Mesendoderm (in vitro differentiated cells): ENCODE results near the gene APOA4.

Experiments used
- DNase-seq: peaks from one replicate; pipeline ENCODE4 v3.0.0; 2013
- H2AK5ac ChIP-seq: 2 replicates; pipeline ENCODE4 v1.6.1; 2013; ENCODE audit warnings: low read length, inconsistent platforms
- H2BK120ac ChIP-seq: 2 replicates; pipeline ENCODE4 v1.6.1; 2013; ENCODE audit warnings: low read depth, mild to moderate bottlenecking, low read length, moderate library complexity, mixed read lengths
- H2BK15ac ChIP-seq: replicated peaks from 2 replicates; pipeline ENCODE4 v1.6.1; 2013; ENCODE audit warnings: low read depth, mild to moderate bottlenecking, moderate library complexity
- H2BK5ac ChIP-seq: 2 replicates; pipeline ENCODE4 v1.6.1; 2013; ENCODE audit warnings: low read length, inconsistent platforms
- H3K18ac ChIP-seq: 2 replicates; pipeline ENCODE4 v1.6.1; 2013; ENCODE audit warnings: mild to moderate bottlenecking, low read length, mixed read lengths
- H3K23ac ChIP-seq: one replicate; pipeline ENCODE4 v1.6.1; 2013; ENCODE audit warnings: low read length
- H3K27ac ChIP-seq: 2 replicates; pipeline ENCODE4 v1.5.1; 2013; ENCODE audit warnings: low read depth, mild to moderate bottlenecking, inconsistent platforms, low read length, moderate library complexity
- H3K27me3 ChIP-seq: 2 replicates; pipeline ENCODE4 v1.6.1; 2013; ENCODE audit warnings: low read length, control low read depth, mild to moderate bottlenecking, inconsistent platforms; ENCODE audit not compliant: insufficient read depth, poor library complexity
- H3K36me3 ChIP-seq: 2 replicates; pipeline ENCODE4 v1.6.1; 2013; ENCODE audit warnings: low read length, inconsistent platforms; ENCODE audit not compliant: control insufficient read depth, insufficient read depth
- H3K4ac ChIP-seq: one replicate; pipeline ENCODE4 v1.6.1; 2013; ENCODE audit warnings: low read depth, mild to moderate bottlenecking, low read length, moderate library complexity
- H3K4me1 ChIP-seq: 2 replicates; pipeline ENCODE4 v1.6.1; 2013; ENCODE audit warnings: low read depth, low read length, inconsistent platforms; ENCODE audit not compliant: control insufficient read depth
- H3K4me2 ChIP-seq: 2 replicates; pipeline ENCODE4 v1.6.1; 2013; ENCODE audit warnings: low read length
- H3K4me3 ChIP-seq: 2 replicates; pipeline ENCODE4 v1.5.1; 2013; ENCODE audit warnings: mild to moderate bottlenecking, low read length
- H3K56ac ChIP-seq: one replicate; pipeline ENCODE4 v1.6.1; 2013; ENCODE audit warnings: low read length
- H3K79me1 ChIP-seq: 2 replicates; pipeline ENCODE4 v1.6.1; 2013; ENCODE audit warnings: low read length, inconsistent platforms
- H3K79me2 ChIP-seq: 2 replicates; pipeline ENCODE4 v1.6.1; 2013; ENCODE audit warnings: mild to moderate bottlenecking, low read length; ENCODE audit not compliant: control insufficient read depth, insufficient read depth
- H3K9ac ChIP-seq: 2 replicates; pipeline ENCODE4 v1.6.1; 2013; ENCODE audit warnings: low read length, inconsistent platforms
- H4K5ac ChIP-seq: one replicate; pipeline ENCODE4 v1.6.1; 2013; ENCODE audit warnings: low read length
- H4K8ac ChIP-seq: one replicate; pipeline ENCODE4 v1.6.1; 2013; ENCODE audit warnings: low read depth, mild to moderate bottlenecking, control low read depth, low read length, moderate library complexity
- WGBS: extraction: QIAGEN DNeasy Blood & Tissue Kit; methylation state at CpG from one replicate; pipeline ENCODE4 v1.1.7; 2013; ENCODE audit warnings: low lambda C conversion rate, missing lambda C conversion rate; ENCODE audit not compliant: insufficient coverage; ENCODE audit errors: extremely low coverage; 5-methylcytosine and 5-hydroxymethylcytosine counted together

APOA4 gene

DNA sequence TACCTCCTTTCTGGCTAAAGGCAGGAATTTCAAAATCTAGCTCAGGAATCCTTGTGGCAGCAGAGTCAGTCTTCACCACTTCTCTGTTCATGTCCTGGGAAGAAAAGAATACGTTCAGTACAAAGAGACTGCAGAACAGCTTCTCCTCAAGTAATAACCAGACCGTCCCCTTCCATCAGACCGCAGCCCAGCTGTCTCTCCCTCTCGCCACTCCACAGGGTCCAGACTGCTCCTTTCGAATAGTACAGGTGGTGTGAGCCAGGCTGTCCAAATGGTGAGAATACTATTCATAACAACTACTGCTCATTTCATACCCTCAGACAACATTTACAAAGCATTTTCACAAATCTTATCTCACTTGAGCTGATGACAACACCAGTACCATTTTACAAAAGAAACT lies 36.1 kb downstream of the APOA4 start:
- H3K56ac ChIP-seq = peak overlapping the region; percentile 93
- no CpG with 5 or more reads among the region's 5 CpGs for WGBS
- H3K4me3 ChIP-seq = peak overlapping the region; percentile 85
- no peak for DNase-seq
- H3K27me3 ChIP-seq = no peaks in the 10 kb centered on the region
- no peak overlapping the region for H2BK120ac ChIP-seq
- H3K4me1 ChIP-seq = no peaks in the 10 kb centered on the region
- no peak overlapping the region for H2AK5ac ChIP-seq
- peak overlapping the region; percentile 88 for H3K9ac ChIP-seq
- H4K8ac ChIP-seq = no peak overlapping the region
- peaks cover 27% of the 10 kb centered on the region for H3K36me3 ChIP-seq
- peak overlapping the region; percentile 56 for H3K23ac ChIP-seq
- H3K79me1 ChIP-seq = peaks cover 14% of the 10 kb centered on the region
- H3K79me2 ChIP-seq = peaks cover 10% of the 10 kb centered on the region
- no peak overlapping the region for H2BK15ac ChIP-seq
- H3K4ac ChIP-seq = no peak overlapping the region
- no peak overlapping the region for H4K5ac ChIP-seq
- H2BK5ac ChIP-seq = no peak overlapping the region
- no peak overlapping the region for H3K18ac ChIP-seq
- H3K27ac ChIP-seq = no peak overlapping the region
- peak overlapping the region; percentile 98 for H3K4me2 ChIP-seq

DNA sequence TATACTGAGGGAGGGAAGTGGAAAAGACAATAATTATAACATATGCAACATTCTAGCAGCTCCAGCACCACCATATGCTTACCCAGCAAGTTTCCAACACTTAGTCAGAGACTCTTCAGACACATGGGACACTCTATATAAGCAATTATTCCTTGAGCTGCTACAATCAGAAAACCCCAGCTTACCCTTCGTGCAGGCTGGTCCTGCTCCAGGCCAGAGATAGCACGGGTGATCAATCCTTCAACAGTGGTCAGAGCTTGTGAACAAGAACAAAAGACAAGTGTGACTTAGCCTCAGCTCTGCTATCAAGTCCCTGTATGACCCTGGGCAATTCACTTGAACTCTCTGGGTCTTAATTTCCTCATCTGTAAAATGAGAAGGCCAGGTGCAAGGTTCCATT lies 36.8 kb downstream of the APOA4 start:
- no peaks in the 10 kb centered on the region for H3K4me1 ChIP-seq
- no peak overlapping the region for H3K56ac ChIP-seq
- H2BK15ac ChIP-seq = no peak overlapping the region
- H3K4me3 ChIP-seq = no peak overlapping the region
- H3K23ac ChIP-seq = no peak overlapping the region
- no CpG with 5 or more reads among the region's 2 CpGs for WGBS
- no peak overlapping the region for H2BK120ac ChIP-seq
- no peak overlapping the region for H3K9ac ChIP-seq
- peaks cover 10% of the 10 kb centered on the region for H3K79me2 ChIP-seq
- H3K4me2 ChIP-seq = no peak overlapping the region
- H2BK5ac ChIP-seq = no peak overlapping the region
- no peaks in the 10 kb centered on the region for H3K27me3 ChIP-seq
- H3K27ac ChIP-seq = no peak overlapping the region
- H3K79me1 ChIP-seq = peaks cover 14% of the 10 kb centered on the region
- H4K8ac ChIP-seq = no peak overlapping the region
- no peak overlapping the region for H3K18ac ChIP-seq
- no peak overlapping the region for H3K4ac ChIP-seq
- peaks cover 27% of the 10 kb centered on the region for H3K36me3 ChIP-seq
- no peak overlapping the region for H2AK5ac ChIP-seq
- DNase-seq = no peak
- no peak overlapping the region for H4K5ac ChIP-seq

DNA sequence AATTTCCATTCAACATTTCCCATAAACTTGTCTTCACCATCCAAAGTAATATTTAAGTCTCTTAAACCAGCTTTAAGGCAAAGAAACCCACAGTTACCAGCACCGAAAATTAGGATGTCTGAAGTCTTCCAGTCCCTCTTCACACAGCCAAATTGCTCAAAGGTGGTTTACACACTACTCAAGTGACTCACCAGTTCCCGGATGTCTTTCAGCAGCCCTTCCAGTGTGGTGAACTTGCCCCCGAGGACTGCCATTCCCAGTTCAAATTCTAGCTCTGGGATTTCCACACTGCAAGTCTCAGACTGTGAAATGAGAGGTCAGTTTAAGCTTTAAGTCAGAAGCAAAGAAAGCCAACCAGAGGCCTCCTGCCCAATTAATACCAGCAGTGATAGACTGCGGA lies 40.4 kb downstream of the APOA4 start:
- Histone ChIP-seq H2BK15ac (no peak overlapping the region), H3K79me2 (peaks cover 10% of the 10 kb centered on the region), H3K9ac (no peak overlapping the region), H3K18ac (no peak overlapping the region), H3K79me1 (peaks cover 14% of the 10 kb centered on the region), H3K4me3 (no peak overlapping the region), H2BK5ac (no peak overlapping the region), H4K8ac (no peak overlapping the region), H3K4ac (no peak overlapping the region), H2BK120ac (no peak overlapping the region), H4K5ac (no peak overlapping the region), H2AK5ac (no peak overlapping the region), H3K23ac (no peak overlapping the region), H3K56ac (no peak overlapping the region), H3K4me2 (no peak overlapping the region), H3K4me1 (no peaks in the 10 kb centered on the region), H3K27ac (no peak overlapping the region), H3K36me3 (peaks cover 37% of the 10 kb centered on the region), H3K27me3 (no peaks in the 10 kb centered on the region)
- DNase-seq = no peak
- no CpG with 5 or more reads among the region's 4 CpGs for WGBS

DNA sequence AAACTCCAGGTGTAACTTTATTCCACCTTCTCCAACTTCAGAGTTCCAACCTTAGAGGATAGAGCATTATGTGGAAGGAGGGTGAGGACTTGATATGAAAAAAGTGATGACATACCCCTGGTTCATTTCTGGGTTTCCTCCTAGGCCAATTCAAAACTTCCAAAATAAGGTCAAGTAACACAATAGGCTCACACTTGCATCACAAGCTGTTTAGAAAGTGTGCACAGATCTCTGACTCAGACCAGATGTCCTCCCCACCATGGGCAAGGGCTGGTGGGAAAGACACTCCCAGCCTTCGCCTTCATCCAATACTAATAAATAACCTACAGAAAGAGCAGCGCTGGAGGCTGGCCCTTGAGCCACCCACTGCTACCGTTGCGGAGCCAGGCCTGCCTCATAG lies 44.5 kb downstream of the APOA4 start:
- peaks cover 21% of the 10 kb centered on the region for H3K36me3 ChIP-seq
- H3K79me1 ChIP-seq = no peaks in the 10 kb centered on the region
- H4K8ac ChIP-seq = no peak overlapping the region
- H2BK5ac ChIP-seq = no peak overlapping the region
- no peak overlapping the region for H2BK120ac ChIP-seq
- H3K4me1 ChIP-seq = no peaks in the 10 kb centered on the region
- H3K4me2 ChIP-seq = no peak overlapping the region
- H3K4ac ChIP-seq = no peak overlapping the region
- H3K79me2 ChIP-seq = no peaks in the 10 kb centered on the region
- no peak overlapping the region for H2BK15ac ChIP-seq
- no peak overlapping the region for H3K23ac ChIP-seq
- no CpG with 5 or more reads among the region's 4 CpGs for WGBS
- no peak overlapping the region for H4K5ac ChIP-seq
- no peak overlapping the region for H3K18ac ChIP-seq
- no peaks in the 10 kb centered on the region for H3K27me3 ChIP-seq
- no peak overlapping the region for H3K4me3 ChIP-seq
- no peak overlapping the region for H3K56ac ChIP-seq
- H3K27ac ChIP-seq = no peak overlapping the region
- no peak overlapping the region for H2AK5ac ChIP-seq
- no peak for DNase-seq
- no peak overlapping the region for H3K9ac ChIP-seq

DNA sequence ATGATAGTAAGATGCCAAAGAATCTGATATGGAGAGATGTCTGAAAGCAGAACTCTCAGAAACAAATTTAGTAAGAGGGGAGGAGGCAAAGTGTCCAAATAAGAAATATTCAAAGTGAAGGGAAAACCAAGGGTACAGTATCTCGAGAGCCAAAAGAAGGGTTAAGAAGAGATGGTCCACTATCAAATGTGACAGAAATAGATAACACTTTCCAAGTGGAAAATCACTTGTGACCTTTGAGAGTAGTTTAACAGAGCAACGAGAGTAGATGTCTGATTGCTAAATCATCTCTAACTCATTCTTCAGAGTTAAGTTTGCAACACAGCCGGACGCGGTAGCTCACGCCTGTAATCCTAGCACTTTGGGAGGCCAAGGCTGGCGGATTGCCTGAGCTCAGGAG lies 46.0 kb downstream of the APOA4 start:
- Histone ChIP-seq H3K4me1 (no peaks in the 10 kb centered on the region), H3K4me2 (no peak overlapping the region), H2BK120ac (no peak overlapping the region), H3K4me3 (no peak overlapping the region), H3K56ac (no peak overlapping the region), H3K4ac (no peak overlapping the region), H4K8ac (no peak overlapping the region), H3K9ac (no peak overlapping the region), H3K79me1 (no peaks in the 10 kb centered on the region), H2BK5ac (no peak overlapping the region), H3K18ac (no peak overlapping the region), H2AK5ac (no peak overlapping the region), H3K79me2 (peaks cover under 1% of the 10 kb centered on the region), H3K23ac (no peak overlapping the region), H2BK15ac (no peak overlapping the region), H3K36me3 (peaks cover 13% of the 10 kb centered on the region), H4K5ac (no peak overlapping the region), H3K27me3 (no peaks in the 10 kb centered on the region), H3K27ac (no peak overlapping the region)
- WGBS = no CpG with 5 or more reads among the region's 7 CpGs
- no peak for DNase-seq

- Histone ChIP-seq H3K9ac (no peak overlapping the region), H3K56ac (no peak overlapping the region), H2BK15ac (no peak overlapping the region), H4K8ac (no peak overlapping the region), H3K79me1 (peaks cover 1% of the 10 kb centered on the region), H3K4me2 (no peak overlapping the region), H3K4me1 (peaks cover 2% of the 10 kb centered on the region), H3K23ac (no peak overlapping the region), H2BK120ac (no peak overlapping the region), H2BK5ac (no peak overlapping the region), H3K27me3 (no peaks in the 10 kb centered on the region), H3K79me2 (peaks cover 6% of the 10 kb centered on the region), H3K4me3 (no peak overlapping the region), H3K4ac (no peak overlapping the region), H4K5ac (no peak overlapping the region), H3K18ac (no peak overlapping the region), H3K27ac (no peak overlapping the region), H2AK5ac (no peak overlapping the region), H3K36me3 (peaks cover 12% of the 10 kb centered on the region)
- no peak for DNase-seq
Observed at GRCh38 chr11:116776522-116776984, 46.6 kb downstream of the APOA4 start.
